H9 (cell line): ENCODE data around the gene PHLDB1. TPM values are rescaled to one million over a fixed set of nuclear protein-coding genes. Genes with fewer than 3 reads are reported as not detected.

Experiments used
- DNase-seq: peaks from one replicate; pipeline ENCODE4 v3.0.0-alpha.2; 2017
- H2AFZ ChIP-seq: one replicate; pipeline ENCODE4 v1.6.1; 2013; ENCODE audit warnings: mild to moderate bottlenecking, low read length, control low read depth, moderate library complexity
- H2AK5ac ChIP-seq: 2 replicates; pipeline ENCODE4 v1.6.1; 2013; ENCODE audit warnings: low read length, control low read depth, mixed read lengths; ENCODE audit not compliant: insufficient read length
- H2BK120ac ChIP-seq: one replicate; pipeline ENCODE4 v1.6.1; 2013; ENCODE audit warnings: low read depth, mild to moderate bottlenecking, low read length, control low read depth, inconsistent platforms; ENCODE audit not compliant: poor library complexity, severe bottlenecking
- H2BK12ac ChIP-seq: 2 replicates; pipeline ENCODE4 v1.6.1; 2013; ENCODE audit warnings: low read length, control low read depth, mixed read lengths, low read depth; ENCODE audit not compliant: insufficient read length
- H2BK15ac ChIP-seq: 2 replicates; pipeline ENCODE4 v1.6.1; 2013; ENCODE audit warnings: low read depth, low read length, control low read depth
- H2BK20ac ChIP-seq: one replicate; pipeline ENCODE4 v1.6.1; 2013; ENCODE audit warnings: low read depth, mild to moderate bottlenecking, low read length, control low read depth, inconsistent platforms; ENCODE audit not compliant: poor library complexity, severe bottlenecking
- H2BK5ac ChIP-seq: 2 replicates; pipeline ENCODE4 v1.6.1; 2013; ENCODE audit warnings: low read length, control low read depth, mixed read lengths; ENCODE audit not compliant: insufficient read length
- H3K14ac ChIP-seq: 2 replicates; pipeline ENCODE4 v1.6.1; 2013; ENCODE audit warnings: low read length, control low read depth; ENCODE audit not compliant: insufficient read depth
- H3K18ac ChIP-seq: 2 replicates; pipeline ENCODE4 v1.6.1; 2013; ENCODE audit warnings: low read depth, mild to moderate bottlenecking, mixed read lengths, low read length, control low read depth; ENCODE audit not compliant: insufficient read length
- H3K23ac ChIP-seq: 2 replicates; pipeline ENCODE4 v1.6.1; 2013; ENCODE audit warnings: low read length, control low read depth, mixed read lengths, low read depth; ENCODE audit not compliant: insufficient read length
- H3K23me2 ChIP-seq: 2 replicates; pipeline ENCODE4 v1.6.1; 2013; ENCODE audit warnings: low read depth, mild to moderate bottlenecking, mixed read lengths, low read length, control low read depth; ENCODE audit not compliant: insufficient read length, poor library complexity, severe bottlenecking
- H3K27ac ChIP-seq: 2 replicates; pipeline ENCODE4 v1.5.1; 2013; ENCODE audit warnings: low read length, control low read depth, mixed read lengths, low read depth; ENCODE audit not compliant: insufficient read length
- H3K27me3 ChIP-seq: 2 replicates; pipeline ENCODE4 v1.6.1; 2013; ENCODE audit warnings: low read length, control low read depth, inconsistent platforms; ENCODE audit not compliant: insufficient read depth
- H3K4ac ChIP-seq: 2 replicates; pipeline ENCODE4 v1.6.1; 2013; ENCODE audit warnings: low read depth, mild to moderate bottlenecking, control low read depth, inconsistent platforms, low read length, moderate library complexity
- H3K4me1 ChIP-seq: 2 replicates; pipeline ENCODE4 v1.6.1; 2013; ENCODE audit warnings: low read length, control low read depth, inconsistent platforms; ENCODE audit not compliant: insufficient read depth
- H3K4me2 ChIP-seq: 2 replicates; pipeline ENCODE4 v1.6.1; 2013; ENCODE audit warnings: low read length, control low read depth, mixed read lengths; ENCODE audit not compliant: insufficient read length, insufficient read depth
- H3K56ac ChIP-seq: 2 replicates; pipeline ENCODE4 v1.6.1; 2013; ENCODE audit warnings: low read depth, mild to moderate bottlenecking, mixed read lengths, low read length, control low read depth; ENCODE audit not compliant: insufficient read length
- H3K79me1 ChIP-seq: 2 replicates; pipeline ENCODE4 v1.6.1; 2013; ENCODE audit warnings: low read depth, mild to moderate bottlenecking, moderate library complexity, low read length, control low read depth, inconsistent platforms; ENCODE audit not compliant: insufficient read depth, poor library complexity, severe bottlenecking
- H3K79me2 ChIP-seq: 2 replicates; pipeline ENCODE4 v1.6.1; 2013; ENCODE audit warnings: low read length, control low read depth, inconsistent platforms; ENCODE audit not compliant: insufficient read depth
- H3K9ac ChIP-seq: 2 replicates; pipeline ENCODE4 v1.6.1; 2013; ENCODE audit warnings: low read length, control low read depth, mixed read lengths; ENCODE audit not compliant: insufficient read length; ENCODE audit errors: extremely low read depth
- H3K9me3 ChIP-seq: one replicate; pipeline ENCODE4 v1.6.1; 2013; ENCODE audit warnings: low read depth, low read length, inconsistent platforms; ENCODE audit not compliant: control insufficient read depth
- H3T11ph ChIP-seq: one replicate; pipeline ENCODE4 v1.6.1; 2013; ENCODE audit warnings: mild to moderate bottlenecking, low read length, control low read depth, inconsistent platforms
- H4K20me1 ChIP-seq: one replicate; pipeline ENCODE4 v1.6.1; 2013; ENCODE audit not compliant: control insufficient read depth, insufficient read length, insufficient read depth
- H4K5ac ChIP-seq: 2 replicates; pipeline ENCODE4 v1.6.1; 2013; ENCODE audit warnings: low read depth, mild to moderate bottlenecking, mixed read lengths, low read length, control low read depth; ENCODE audit not compliant: insufficient read length
- H4K8ac ChIP-seq: replicated peaks from 2 replicates; pipeline ENCODE4 v1.6.1; 2013; ENCODE audit warnings: low read length, control low read depth, mixed read lengths, low read depth; ENCODE audit not compliant: insufficient read length
- H4K91ac ChIP-seq: 2 replicates; pipeline ENCODE4 v1.6.1; 2013; ENCODE audit warnings: low read depth, mild to moderate bottlenecking, moderate library complexity, mixed read lengths, low read length, control low read depth; ENCODE audit not compliant: insufficient read length
- H3K27ac Mint-ChIP-seq, 3 experiments: 2 replicates in 2 of 3; 3 replicates in 1 of 3; pipeline ENCODE4 v1.8.0; 2020 to 2021; ENCODE audit warnings: mixed read lengths in 3 of 3, mild to moderate bottlenecking in 1 of 3, moderate library complexity in 1 of 3
- H3K27me3 Mint-ChIP-seq: 2 replicates; pipeline ENCODE4 v1.8.0; 2021; ENCODE audit warnings: low read depth, mild to moderate bottlenecking, moderate library complexity, mixed read lengths
- H3K36me3 Mint-ChIP-seq, 3 experiments: 2 replicates in 2 of 3; 3 replicates in 1 of 3; pipeline ENCODE4 v1.8.0; 2020 to 2021; ENCODE audit warnings: low read depth in 3 of 3, mixed read lengths in 3 of 3; ENCODE audit not compliant: insufficient read depth in 1 of 3
- H3K4me1 Mint-ChIP-seq, 2 experiments: 2 replicates each; pipeline ENCODE4 v1.8.0; 2020; ENCODE audit warnings: mixed read lengths in 2 of 2
- H3K4me3 Mint-ChIP-seq, 2 experiments: 2 replicates in 1 of 2; 3 replicates in 1 of 2; pipeline ENCODE4 v1.8.0; 2020 to 2021; ENCODE audit warnings: mild to moderate bottlenecking in 2 of 2, mixed read lengths in 2 of 2, moderate library complexity in 1 of 2
- H3K9me3 Mint-ChIP-seq, 2 experiments: 2 replicates in 1 of 2; 3 replicates in 1 of 2; pipeline ENCODE4 v1.8.0; 2020; ENCODE audit warnings: mild to moderate bottlenecking in 2 of 2, mixed read lengths in 2 of 2, moderate library complexity in 1 of 2
- CTCF ChIP-seq: fragments of 200-600 bp; sonication (generic); conservative IDR thresholded peaks from 3 replicates; pipeline ENCODE4 v1.8.0; 2021; ENCODE audit warnings: antibody characterized with exemption, mild to moderate bottlenecking
- WGBS: extraction: QIAGEN DNeasy Blood & Tissue Kit; methylation state at CpG from one replicate; pipeline ENCODE4 v1.1.7; 2013; ENCODE audit warnings: missing lambda C conversion rate, low lambda C conversion rate, mixed read lengths; ENCODE audit not compliant: insufficient read length; ENCODE audit errors: extremely low coverage; 5-methylcytosine and 5-hydroxymethylcytosine counted together
- total RNA-seq: library from RNA; stranded (reverse); gene quantifications from 2 replicates; pipeline ENCODE4 v1.2.1, GENCODE V29; 2021

Gene PHLDB1
- total RNA-seq, 1 experiment from 2014 or later, result 56.0 TPM

GRCh38 chr11:118622376-118623268, 15.2 kb downstream of the PHLDB1 start:
- Mint-ChIP-seq H3K4me3 (peak overlapping the region; percentile 81 to 89), H3K27me3 (no peaks in the 10 kb centered on the region), H3K27ac (0 out of 7 replicates have a peak overlapping the region, but pooled peaks of 1 of the 3 experiments have one; percentile 65), H3K9me3 (no peaks in the 10 kb centered on the region), H3K36me3 (peaks cover 4 to 32% (median 12%) of the 10 kb centered on the region in 3 experiments), H3K4me1 (peaks cover 46 to 51% of the 10 kb centered on the region in 2 experiments)
- H3K9ac ChIP-seq, result no peak overlapping the region
- no peak for TF ChIP-seq CTCF
- peaks cover 2% of the 10 kb centered on the region; the same call in 1 of the 2 replicates for H3K4me1 ChIP-seq
- H2AFZ ChIP-seq, result no peak overlapping the region
- H3K27ac ChIP-seq, result no peak overlapping the region
- no peaks in the 10 kb centered on the region for H3K79me1 ChIP-seq
- H2BK15ac ChIP-seq, result no peak overlapping the region
- H2BK5ac ChIP-seq, result no peak overlapping the region
- no peak overlapping the region for H3K4ac ChIP-seq
- DNase-seq, result no peak
- no peak overlapping the region for H2BK20ac ChIP-seq
- no CpG with 5 or more reads among the region's 9 CpGs for WGBS
- H3K9me3 ChIP-seq, result no peaks in the 10 kb centered on the region
- no peaks in the 10 kb centered on the region for H4K20me1 ChIP-seq
- H3K14ac ChIP-seq, result no peak overlapping the region
- no peak overlapping the region for H2BK12ac ChIP-seq
- H4K91ac ChIP-seq, result no peak overlapping the region
- H3K18ac ChIP-seq, result no peak overlapping the region
- H3K56ac ChIP-seq, result no peak overlapping the region
- H3K27me3 ChIP-seq, result no peaks in the 10 kb centered on the region; the same call in 1 of the 2 replicates
- no peak overlapping the region for H4K8ac ChIP-seq
- H2AK5ac ChIP-seq, result peak overlapping the region; percentile 37
- no peak overlapping the region for H3T11ph ChIP-seq
- H4K5ac ChIP-seq, result no peak overlapping the region
- H3K4me2 ChIP-seq, result peak overlapping the region; percentile 75
- no peak overlapping the region for H2BK120ac ChIP-seq
- peaks cover 9% of the 10 kb centered on the region for H3K23me2 ChIP-seq
- H3K79me2 ChIP-seq, result no peaks in the 10 kb centered on the region; the same call in 1 of the 2 replicates
- no peak overlapping the region for H3K23ac ChIP-seq
